HG03025 (cell line): ENCODE measurements around the gene PTOV1.

ENCODE experiments used
- ATAC-seq: cut with Tn5 transposase; IDR thresholded peaks from one replicate; pipeline ENCODE4 v1.9.1; 2021; ENCODE audit warnings: mild to moderate bottlenecking, moderate library complexity; ENCODE audit not compliant: unreplicated experiment, low FRiP score

The PTOV1 gene

GRCh38 chr19:49908480-49909420 is 57.8 kb downstream of the PTOV1 start:
- ATAC-seq = no peak

- no peak for ATAC-seq
Measured at GRCh38 chr19:49910179-49910578, 59.2 kb downstream of the PTOV1 start.
